HG03442 (cell line): ENCODE results near the gene DRAP1.
A peak's percentile ranks its signal among the peaks of the same experiment; 100 is the strongest.
"Not testable (repeated sequence)": the region's sequence is repeated elsewhere in the genome, so short reads cannot be mapped to it uniquely, and the experiment has no call there.

ENCODE experiments used
- ATAC-seq: cut with Tn5 transposase; IDR thresholded peaks from one replicate; pipeline ENCODE4 v1.9.1; 2021; ENCODE audit warnings: mild to moderate bottlenecking, moderate library complexity; ENCODE audit not compliant: unreplicated experiment

DRAP1 gene

DNA sequence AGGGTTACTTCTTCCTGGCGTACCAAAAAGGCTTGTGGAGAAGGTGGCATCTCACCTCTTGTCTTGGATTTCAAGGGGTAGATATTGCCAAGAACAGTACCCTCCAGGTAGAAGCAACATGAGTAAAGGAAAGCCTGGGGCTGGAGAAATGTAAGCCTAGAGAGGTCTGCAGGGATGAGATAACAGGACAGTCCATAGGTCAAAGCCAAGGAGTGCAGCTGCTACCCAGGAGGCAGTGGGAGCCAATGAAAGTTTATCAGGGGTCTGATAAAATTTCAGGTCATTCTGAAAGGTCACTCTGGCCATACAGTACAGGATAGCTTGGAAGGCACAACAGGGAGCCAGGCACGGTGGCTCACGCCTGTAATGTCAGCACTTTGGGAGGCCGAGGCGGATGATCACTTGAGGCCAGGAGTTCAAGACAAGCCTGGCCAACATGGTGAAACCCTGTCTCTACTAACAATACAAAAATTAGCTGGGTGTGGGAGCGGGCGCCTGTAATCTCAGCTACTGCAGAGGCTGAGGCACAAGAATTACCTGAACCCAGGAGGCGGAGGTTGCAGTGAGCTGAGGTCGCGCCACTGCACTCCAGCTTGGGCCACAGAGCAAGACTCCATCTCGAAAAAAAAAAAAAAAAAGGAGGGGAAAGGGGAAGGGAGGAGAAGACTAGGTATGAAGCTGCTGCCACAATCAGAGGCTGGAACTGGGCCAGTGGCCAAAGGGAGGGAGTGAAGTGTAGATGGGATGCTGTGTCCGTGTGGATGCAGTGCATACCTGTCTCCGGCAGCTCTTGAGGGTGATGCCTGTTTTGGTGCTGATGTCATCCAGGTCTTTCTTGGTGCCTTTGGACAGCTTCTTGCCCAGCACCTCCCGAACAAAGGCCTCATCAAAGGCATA is 32.2 kb upstream of the DRAP1 start:
- no peak for ATAC-seq

DNA sequence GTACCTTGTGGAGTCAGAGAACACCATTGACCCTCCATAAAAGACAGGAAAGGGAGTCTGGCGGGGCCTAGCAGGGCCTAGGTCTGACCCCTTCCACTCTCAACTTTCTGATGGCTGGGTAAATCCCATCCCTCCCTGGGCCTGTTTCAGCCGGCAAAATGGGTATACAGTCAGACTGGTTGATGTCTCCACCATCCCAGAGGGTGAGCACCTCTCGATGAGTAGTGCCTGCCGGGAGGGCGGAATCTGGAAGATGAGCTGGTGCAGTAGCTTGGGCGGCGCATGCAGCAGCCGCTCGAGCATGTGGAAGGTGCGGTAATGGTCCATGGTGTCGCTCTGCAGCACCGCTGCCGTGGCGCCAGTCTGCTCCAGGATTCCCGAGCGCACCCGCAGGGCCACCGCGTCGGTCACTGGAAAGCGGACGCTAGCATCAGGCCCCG is 31.5 kb upstream of the DRAP1 start:
- no peak for ATAC-seq

DNA sequence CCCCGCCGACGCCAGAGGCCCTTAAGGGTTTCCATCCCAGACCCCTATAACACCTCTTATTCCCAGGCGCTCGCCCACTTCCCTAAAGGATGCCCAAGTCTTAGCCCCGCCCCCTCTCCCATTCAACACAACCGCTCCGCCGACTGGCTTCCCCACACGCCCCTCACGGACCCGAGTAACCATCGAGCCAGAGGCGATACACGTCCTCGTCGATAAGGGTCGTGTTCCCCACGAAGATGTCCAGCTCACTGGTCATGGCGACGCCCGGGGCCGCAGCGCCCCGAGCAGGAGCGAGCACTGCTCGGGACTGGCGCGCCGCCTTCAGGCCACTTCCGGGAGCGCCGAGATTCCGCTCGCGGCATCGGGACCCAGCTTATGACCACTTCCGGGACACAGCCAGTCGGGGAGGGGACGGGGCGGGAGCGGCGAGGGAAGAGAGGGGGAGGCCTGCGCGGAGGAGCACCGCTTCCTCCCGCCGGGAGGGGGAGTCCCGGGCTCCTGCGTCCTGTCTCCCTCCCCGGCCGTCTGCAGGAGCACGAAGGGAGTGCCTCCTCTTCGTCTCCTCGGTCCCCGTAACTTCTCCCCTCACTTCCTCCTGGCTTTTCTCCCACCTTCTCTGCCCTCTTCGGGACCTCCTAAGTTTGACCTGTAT is 30.9 kb upstream of the DRAP1 start, which contains the start of gene FIBP:
Gene FIBP, minus strand, starts transcription at position 309 of the 652 bp plus-strand sequence. Its CDS starts 53 bp downstream, at position 256.
- ATAC-seq: peak; percentile 35

DNA sequence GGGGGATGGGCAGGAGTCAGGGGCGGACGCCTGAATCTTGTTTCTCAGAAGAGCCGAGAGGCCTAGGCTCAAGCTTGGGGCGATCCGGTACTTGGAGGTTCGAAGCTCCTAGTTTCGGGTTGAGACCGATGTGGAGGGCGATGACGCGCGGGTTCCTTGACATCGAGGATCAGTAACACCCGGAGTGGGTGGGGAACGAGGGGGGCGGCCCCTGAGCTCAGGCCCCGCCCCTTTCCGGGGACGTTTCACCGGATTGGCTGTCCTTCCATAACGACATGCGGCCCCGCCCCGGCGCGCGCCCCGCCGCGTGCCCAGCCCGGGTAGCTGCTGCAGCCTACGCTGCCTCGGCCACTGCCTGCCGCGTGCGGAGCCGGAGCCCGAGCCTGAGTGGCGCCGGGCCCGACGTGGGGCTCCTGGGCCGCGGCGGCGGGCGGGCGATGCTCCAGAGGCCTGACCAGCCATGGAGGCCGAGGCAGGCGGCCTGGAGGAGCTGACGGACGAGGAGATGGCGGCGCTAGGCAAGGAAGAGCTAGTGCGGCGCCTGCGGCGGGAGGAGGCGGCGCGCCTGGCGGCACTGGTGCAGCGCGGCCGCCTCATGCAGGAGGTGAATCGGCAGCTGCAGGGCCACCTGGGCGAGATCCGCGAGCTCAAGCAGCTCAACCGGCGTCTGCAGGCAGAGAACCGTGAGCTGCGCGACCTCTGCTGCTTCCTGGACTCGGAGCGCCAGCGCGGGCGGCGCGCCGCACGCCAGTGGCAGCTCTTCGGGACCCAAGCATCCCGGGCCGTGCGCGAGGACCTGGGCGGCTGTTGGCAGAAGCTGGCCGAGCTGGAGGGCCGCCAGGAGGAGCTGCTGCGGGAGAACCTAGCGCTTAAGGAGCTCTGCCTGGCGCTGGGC is 28.7 kb upstream of the DRAP1 start, which contains the start of gene CCDC85B:
Gene CCDC85B, plus strand, starts transcription at position 350 of the 895 bp plus-strand sequence. Its CDS starts 111 bp downstream, at position 461.
- ATAC-seq: peak; percentile 49

DNA sequence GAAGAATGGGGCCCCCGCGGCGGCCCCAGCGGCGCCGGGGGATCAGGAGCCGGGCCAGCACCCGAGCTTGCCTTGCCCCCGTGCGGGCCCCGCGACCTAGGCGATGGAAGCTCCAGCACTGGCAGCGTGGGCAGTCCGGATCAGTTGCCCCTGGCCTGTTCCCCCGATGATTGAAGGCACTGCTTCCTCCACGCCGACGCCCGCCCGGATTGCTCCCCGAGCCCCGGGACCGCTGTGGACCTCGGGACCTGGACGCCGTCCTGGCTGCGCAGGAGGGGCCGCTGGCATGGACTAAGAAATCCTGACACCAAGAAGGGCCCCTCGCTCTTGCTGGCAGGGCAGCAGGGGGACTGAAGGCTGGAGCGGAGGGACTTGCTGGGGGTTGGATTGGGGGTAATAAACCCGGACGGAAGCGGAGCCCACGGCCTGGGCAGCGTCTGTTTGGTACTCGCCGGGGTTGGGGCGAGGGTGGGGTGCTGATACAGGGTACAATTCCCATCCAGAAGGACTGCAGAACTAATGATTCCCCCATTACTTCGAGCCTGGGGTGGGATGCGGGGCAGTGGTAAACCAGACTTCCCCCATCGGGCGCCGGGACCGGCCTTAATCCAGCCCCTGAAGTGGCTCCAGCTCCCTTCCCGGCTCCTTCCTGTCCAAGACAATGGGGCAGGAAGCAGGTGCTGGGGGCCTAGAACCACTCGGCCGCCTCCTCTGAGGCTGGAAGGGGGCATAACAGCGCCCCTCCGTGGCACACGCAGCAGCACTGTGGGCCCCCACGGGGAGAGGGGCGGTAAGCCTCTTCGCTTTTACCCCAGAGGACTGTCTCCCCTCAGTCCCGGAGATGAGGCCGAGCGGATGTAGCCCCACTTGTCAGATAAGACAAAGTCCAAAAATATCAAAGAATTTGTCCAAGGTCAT is 27.7 kb upstream of the DRAP1 start:
- ATAC-seq: no peak

DNA sequence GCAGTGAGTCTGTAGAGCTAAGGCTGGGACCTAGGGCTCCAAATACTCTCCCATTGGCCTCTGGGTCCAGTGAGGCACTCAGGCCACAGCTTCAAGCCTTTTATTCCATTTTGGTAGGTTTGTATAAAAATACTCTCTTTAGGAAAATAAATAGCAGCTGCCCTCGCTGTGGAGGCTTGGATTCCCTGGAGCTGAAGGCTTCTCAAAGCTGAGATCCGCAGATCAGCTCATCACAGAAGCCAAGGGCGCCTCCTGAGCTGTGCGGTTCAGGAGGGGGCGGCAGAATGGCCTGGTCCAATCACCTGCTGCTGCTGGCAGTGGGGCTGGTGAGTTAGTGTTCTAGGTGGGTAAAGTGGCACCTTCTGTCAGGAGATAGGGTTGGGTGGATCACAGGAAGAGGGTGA is 27.1 kb upstream of the DRAP1 start:
- not testable (repeated sequence) for ATAC-seq

DNA sequence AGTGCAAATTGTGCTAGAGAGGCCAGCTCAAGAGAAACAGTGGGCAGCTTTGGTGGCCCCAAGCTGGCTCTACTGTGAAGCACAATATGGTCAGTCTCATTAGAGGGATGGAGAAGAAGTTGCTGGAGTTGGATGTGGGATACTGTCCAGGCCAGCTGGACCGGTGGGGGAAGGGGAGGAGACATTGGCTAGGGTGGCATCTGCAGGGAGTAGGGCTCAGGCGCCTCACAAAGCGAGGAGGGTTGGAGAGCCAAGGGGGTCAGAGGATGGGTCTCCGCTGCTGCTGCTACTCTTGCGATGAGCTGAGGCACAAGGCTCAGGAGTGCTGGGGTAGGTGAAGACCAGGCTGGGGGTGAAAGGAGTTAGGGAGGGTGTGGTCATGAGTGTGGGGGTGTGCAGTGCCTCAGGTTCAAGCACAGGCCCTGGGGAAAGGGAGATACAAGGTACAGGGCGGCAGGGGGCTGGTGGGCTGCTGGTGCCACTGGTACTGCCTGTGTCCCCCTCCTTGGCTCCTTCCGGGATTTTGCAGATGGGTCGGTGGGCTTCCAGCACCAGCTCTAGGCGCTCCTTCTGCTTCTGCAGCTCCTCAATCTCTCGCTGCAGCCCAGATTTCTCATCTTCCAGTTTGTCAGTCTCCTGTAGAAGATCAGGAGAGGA is 26.4 kb upstream of the DRAP1 start:
- ATAC-seq: no peak

DNA sequence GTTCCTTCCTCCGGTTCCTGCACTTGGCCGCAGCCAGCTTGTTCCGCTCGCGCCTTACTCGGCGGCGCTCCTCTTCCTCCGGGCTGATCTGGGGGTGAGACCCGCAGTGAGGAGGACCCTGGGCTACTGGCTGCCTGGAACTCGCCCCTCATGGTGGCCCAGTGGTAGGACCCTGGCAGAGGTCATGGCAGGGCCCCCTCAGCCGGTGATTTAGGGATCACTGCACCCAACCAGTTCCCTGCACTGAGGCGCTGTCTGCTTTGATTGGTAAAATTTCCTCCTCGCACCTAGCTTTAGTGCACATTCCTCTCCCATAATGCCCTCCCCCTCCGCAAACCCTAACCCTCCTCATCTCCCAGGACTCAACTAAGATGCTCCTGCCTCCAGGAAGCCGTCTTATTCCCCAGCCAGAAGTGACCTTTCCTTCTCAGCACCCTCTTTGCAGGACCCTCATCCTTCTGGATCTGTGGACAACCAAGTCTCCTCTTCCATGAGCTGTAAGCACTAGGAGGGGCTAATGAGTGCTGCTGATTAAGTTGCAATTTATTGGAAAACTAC is 25.1 kb upstream of the DRAP1 start:
- ATAC-seq: no peak

DNA sequence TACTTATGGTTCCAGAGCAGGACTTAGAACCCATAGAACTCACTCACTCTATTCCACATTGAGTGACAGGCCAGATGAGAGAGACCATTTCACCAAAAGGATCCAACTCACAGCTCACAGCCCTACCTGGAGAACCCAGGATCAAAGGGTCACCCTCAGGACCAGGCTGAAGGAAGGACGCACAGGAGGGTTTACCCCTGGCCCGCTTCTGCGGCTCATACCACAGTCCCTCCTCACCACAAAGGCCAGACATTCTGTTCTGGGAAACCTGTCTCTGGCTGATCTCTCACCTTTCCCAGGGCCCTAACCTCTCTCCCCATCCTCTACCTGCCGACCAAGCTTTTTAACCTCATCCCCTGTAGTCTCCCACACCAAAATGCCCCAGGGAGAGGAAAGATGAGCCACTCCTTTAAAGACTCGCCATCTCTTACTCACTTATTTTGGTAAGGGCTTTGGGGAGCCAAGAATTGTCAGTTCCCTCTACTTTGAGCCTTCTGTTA is 23.7 kb upstream of the DRAP1 start:
- ATAC-seq: no peak

DNA sequence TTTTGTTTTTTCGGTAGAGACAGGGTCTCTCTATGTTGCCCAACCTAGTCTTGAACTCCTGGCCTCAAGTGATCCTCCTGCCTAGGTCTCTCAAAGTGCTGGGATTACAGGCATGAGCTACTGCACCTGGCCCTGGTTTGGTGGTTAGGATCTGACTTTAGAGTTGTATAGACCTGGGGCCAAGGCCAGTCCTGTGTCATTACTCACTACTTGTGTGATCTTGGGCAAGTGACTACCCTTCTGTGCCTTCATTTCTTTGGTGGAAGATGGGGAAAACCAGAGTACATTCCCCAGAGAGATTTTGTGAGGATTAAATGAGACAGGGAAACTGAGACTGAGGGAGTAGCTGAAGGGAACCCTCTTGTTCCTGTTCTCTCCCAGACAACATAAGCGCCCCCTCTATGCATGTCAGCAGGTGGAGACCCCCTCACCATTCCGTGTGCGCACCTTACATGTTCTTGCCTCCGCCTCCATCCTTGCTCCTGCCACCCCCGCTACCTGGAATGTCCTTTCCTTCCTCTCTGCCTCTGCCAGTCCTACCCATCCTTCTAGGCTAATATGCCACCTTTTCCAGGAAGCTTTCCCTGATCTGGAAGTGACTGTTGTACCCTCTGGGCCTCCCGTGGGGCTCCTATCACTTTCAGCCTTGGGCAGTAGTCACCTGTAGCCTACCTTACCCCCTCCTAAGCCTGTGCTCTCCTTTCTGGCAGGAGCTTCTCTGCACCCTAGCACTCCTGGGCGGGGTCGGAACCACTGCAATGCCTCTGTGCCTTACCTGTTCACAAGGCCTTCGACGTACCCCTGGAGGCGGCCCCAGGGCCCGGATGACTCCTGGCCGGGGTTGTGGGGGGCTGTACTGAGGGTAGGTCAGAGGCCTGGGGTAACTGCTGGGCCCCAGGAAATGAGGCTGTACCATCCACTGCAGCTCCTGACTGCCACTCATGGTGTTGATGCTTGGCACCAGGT is 22.9 kb upstream of the DRAP1 start:
- no peak for ATAC-seq

DNA sequence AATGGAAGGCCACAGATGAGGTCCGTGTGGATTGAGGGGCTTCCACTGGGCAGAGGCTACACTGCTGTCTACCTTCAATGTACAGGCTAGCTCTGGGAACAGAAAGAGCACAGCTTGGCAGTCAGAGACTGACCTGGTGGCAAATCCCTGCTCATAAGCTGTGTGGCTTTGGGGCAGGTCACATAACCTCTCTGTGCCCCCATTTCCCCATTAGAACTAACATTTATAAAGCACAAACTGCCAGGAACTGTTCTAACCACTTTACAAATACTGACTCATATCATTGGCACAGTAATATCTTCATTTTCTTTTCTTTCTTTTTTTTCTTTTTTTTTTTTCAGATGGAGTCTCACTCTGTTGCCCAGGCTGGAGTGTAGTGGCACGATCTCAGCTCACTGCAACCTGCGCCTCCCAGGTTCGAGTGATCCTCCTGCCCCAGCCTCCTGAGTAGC is 22.2 kb upstream of the DRAP1 start:
- ATAC-seq: no peak

DNA sequence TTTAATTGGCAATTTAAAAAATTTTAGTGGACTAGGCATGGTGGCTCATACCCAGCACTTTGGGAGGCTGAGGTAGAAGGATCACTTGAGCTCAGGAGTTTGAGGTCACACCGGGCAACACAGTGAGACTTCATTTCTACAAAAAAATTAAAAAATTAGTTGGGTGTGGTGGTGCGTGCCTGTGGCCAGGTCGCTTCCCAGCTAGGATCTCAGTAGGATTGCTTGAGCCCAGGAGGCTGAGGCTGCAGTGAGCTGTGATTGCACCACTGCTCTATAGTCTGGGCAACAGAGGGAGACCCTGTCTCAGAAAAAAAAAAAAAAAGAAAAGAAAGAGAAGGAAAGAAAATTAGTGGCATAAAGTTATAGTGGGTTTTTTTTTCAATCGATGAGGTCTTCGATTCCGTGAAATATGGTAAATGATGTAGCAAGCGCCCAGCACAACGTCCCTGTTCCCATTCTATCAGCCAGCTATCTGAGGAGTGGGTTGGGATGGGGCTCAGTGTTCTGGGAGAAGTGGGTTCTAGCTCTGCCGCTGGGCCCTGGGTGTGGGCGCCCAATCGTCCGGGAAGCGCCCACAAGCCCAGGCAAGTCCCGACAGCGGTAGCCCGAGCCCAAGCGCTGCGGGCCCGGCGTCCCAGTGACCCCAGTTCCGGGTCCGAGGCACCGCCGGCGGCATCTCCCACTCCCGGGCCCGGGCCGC is 20.4 kb upstream of the DRAP1 start:
- ATAC-seq: no peak

DNA sequence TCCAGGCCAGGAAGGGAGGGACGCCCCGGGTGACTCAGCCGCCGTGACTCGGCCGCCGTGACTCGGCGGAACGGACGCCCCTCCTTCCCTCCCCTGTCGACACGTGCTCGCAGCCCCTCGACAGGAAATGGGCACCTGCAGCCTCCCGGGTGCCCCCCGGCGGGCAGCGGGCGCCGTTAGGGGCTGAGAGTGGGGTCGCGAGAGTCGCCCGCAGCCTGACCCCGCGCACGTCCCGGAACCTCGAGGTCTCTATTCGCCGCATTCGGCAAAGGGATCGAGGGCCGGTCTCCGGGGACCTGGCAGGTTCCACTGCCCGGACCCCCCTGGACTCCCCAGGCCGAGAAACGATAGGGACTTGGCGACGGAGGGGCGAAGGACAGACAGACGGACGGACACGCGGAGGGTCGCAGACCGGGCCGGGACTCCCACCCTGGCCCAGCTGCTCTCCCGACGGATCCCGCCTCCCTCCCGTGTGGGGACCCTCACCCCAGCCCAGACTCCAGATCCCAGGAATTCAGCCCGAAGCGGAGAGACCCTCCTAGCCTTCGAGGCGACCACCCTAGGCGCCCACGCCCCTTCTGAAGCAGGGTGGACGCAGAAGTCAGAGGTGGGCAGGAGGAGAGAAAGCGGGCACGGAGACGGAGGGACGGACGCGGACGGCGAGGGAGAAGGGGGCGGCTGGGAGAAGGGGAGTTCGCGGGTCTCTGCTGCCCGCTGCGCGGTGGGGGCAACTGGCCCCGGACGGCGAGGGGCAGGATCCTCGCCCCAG is 19.7 kb upstream of the DRAP1 start:
- ATAC-seq: no peak

DNA sequence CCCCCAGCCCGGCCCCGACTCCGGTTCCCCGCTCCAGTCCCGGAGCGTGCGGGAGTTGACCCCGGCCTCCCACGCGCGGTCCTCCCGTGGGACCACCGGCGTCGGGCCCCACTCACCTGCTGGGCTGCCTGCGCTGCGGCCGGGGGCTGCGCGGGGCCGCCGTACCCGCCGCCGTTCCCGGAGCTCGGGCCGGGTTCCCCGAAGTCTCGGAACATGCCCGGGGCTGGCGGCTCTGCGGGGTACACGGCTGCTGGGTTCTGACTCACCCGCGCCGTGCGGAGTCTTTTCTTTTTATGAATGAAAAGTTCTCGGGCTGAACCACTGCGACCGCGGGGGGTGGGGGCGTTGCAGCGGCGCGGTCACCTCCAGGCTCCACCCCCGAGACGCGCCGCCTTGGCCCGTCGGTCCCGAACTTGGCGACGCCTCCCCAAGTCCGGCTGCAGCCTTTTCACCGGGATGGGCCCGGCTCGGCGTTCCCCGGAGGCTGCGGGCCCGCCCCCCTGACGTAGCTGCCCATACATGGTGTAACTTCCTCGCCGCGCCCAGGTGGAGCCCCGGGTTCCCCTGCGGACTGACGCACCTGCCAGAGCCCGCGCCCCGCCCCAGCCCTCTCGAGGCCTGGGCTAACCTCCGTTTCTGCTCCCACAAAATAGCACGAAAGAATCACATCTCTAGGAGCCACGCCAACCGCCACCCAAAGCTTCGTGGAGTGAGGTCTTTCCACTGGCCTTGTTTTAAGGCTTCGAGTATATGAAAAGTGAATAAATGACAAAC is 18.9 kb upstream of the DRAP1 start, which contains the start of gene FOSL1:
Gene FOSL1, minus strand, starts transcription at position 264 of the 774 bp plus-strand sequence. Its CDS starts 49 bp downstream, at position 215.
- ATAC-seq: peak; percentile 70

DNA sequence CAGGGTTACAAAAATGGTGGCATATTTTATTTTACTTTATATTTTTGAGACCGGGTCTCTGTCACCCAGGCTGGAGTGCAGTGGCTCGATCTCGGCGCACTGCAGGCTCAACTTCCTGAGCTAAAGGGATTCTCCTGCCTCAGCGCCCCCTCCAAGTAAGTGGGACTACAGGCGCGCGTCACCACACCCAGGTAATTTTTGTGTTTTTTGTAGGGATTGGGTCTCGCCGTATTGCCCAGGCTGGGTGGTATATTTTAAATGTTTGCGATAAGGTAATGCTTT is 18.4 kb upstream of the DRAP1 start:
- no peak for ATAC-seq

DNA sequence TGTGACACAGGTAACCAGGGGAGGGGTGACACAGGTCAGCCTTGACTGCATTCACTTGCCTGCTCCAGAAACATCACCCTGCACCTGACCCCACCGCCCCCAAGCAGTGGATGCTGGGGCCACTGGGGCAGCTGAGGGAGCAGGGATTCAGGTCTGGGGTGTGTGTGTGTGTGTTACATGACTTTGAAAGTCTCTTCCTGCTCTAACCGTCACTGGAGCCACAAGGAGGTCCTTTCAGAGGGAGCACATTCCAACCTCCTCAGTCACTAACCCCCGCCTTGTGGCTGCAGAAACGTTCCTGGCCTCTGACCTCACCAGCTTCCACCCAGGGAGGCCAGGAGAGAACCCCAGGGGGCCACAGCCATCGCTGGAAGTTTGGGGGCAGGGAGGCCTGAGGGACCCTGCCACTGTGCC is 16.2 kb upstream of the DRAP1 start:
- ATAC-seq: no peak
